Stimulated activated CD4-positive, alpha-beta T cell treated with anti-CD3 and anti-CD28 coated beads, Interleukin-4, amount 100 ng/mL, for 24 hours (primary cell): ENCODE measurements around the gene SLC1A5.
A peak's percentile ranks its signal among the peaks of the same experiment; 100 is the strongest.
"Not testable (repeated sequence)": the region's sequence is repeated elsewhere in the genome, so short reads cannot be mapped to it uniquely, and the experiment has no call there.

Source experiments
- DNase-seq: peaks from one replicate; pipeline ENCODE4 v3.0.0-alpha.2; 2020

SLC1A5 gene

GRCh38 chr19:46788262-46788967, at the start of gene SLC1A5:
TSS of gene SLC1A5 (minus strand) at chr19:46788594. CDS start at chr19:46787965, 629 bp downstream.
- peak; percentile 100 for DNase-seq

GRCh38 chr19:46838160-46838559, 49.8 kb upstream of the SLC1A5 start:
- no peak for DNase-seq

GRCh38 chr19:46834984-46835383, 46.6 kb upstream of the SLC1A5 start:
- no peak for DNase-seq

- no peak for DNase-seq
Measured at GRCh38 chr19:46834121-46834520, 45.7 kb upstream of the SLC1A5 start.

- no peak for DNase-seq
Measured at GRCh38 chr19:46830864-46831263, 42.5 kb upstream of the SLC1A5 start.

GRCh38 chr19:46828484-46828883, 40.1 kb upstream of the SLC1A5 start:
- DNase-seq, result peak; percentile 76

GRCh38 chr19:46825731-46826055, 37.3 kb upstream of the SLC1A5 start:
- no peak for DNase-seq

GRCh38 chr19:46824890-46825730, 36.7 kb upstream of the SLC1A5 start:
- no peak for DNase-seq

GRCh38 chr19:46823049-46823448, 34.7 kb upstream of the SLC1A5 start:
- no peak for DNase-seq

GRCh38 chr19:46822410-46822787, 34.0 kb upstream of the SLC1A5 start:
- not testable (repeated sequence) for DNase-seq

GRCh38 chr19:46821512-46822409, 33.4 kb upstream of the SLC1A5 start:
- peak; percentile 58 for DNase-seq

- no peak for DNase-seq
Measured at GRCh38 chr19:46818812-46819211, 30.4 kb upstream of the SLC1A5 start.

- no peak for DNase-seq
Measured at GRCh38 chr19:46815833-46816627, 27.6 kb upstream of the SLC1A5 start.

- DNase-seq, result no peak
Measured at GRCh38 chr19:46813839-46814358, 25.5 kb upstream of the SLC1A5 start.

- DNase-seq, result no peak
Measured at GRCh38 chr19:46812977-46813838, 24.8 kb upstream of the SLC1A5 start.

- no peak for DNase-seq
Measured at GRCh38 chr19:46809534-46810272, 21.3 kb upstream of the SLC1A5 start.

- no peak for DNase-seq
Measured at GRCh38 chr19:46806656-46807055, 18.3 kb upstream of the SLC1A5 start.

GRCh38 chr19:46804432-46804831, 16.0 kb upstream of the SLC1A5 start:
- DNase-seq, result not testable (repeated sequence)

GRCh38 chr19:46803555-46803954, 15.2 kb upstream of the SLC1A5 start:
- DNase-seq, result no peak

GRCh38 chr19:46802152-46802551, 13.8 kb upstream of the SLC1A5 start:
- DNase-seq, result no peak
